GM12878 (cell line): ENCODE results near the gene CYP1A2. TPM values are rescaled to one million over a fixed set of nuclear protein-coding genes. Genes with fewer than 3 reads are reported as not detected.

Experiments
- BHLHE40 ChIP-seq, 2 experiments: fragments of 450-650 bp in 1 of 2; IDR thresholded peaks; 2 replicates each; pipeline ENCODE4 v1.6.1; 2011 to 2017; ENCODE audit warnings: low read depth in 2 of 2, borderline replicate concordance in 1 of 2, improper control_type of control experiment in 1 of 2, low read length in 1 of 2, mild to moderate bottlenecking in 1 of 2
- CREB1 ChIP-seq: IDR thresholded peaks from 2 replicates; pipeline ENCODE4 v1.6.1; 2012; ENCODE audit warnings: low read depth, mild to moderate bottlenecking, inconsistent platforms
- EED ChIP-seq: sonication (generic); IDR thresholded peaks from 2 replicates; pipeline ENCODE4 v1.6.1; 2016; ENCODE audit warnings: antibody characterized with exemption, low read depth
- HDGF ChIP-seq: fragments of 450-650 bp; IDR thresholded peaks from 2 replicates; pipeline ENCODE4 v1.6.1; 2016; ENCODE audit warnings: antibody characterized with exemption
- MEF2A ChIP-seq: IDR thresholded peaks from 2 replicates; pipeline ENCODE4 v1.6.1; 2011; ENCODE audit warnings: low read depth, mild to moderate bottlenecking, low read length, moderate library complexity; ENCODE audit not compliant: insufficient read depth
- POLR2A ChIP-seq: IDR thresholded peaks from 2 replicates; pipeline ENCODE4 v1.6.1; 2011; ENCODE audit warnings: low read depth, mild to moderate bottlenecking, low read length
- RB1 ChIP-seq: fragments of 450-650 bp; formaldehyde crosslinking; IDR thresholded peaks from 2 replicates; pipeline ENCODE4 v1.6.1; 2017; ENCODE audit warnings: mild to moderate bottlenecking, borderline replicate concordance
- RUNX3 ChIP-seq: IDR thresholded peaks from 2 replicates; pipeline ENCODE4 v1.6.1; 2012; ENCODE audit warnings: low read length, inconsistent platforms
- SPI1 ChIP-seq: IDR thresholded peaks from 2 replicates; pipeline ENCODE4 v1.6.1; 2011; ENCODE audit warnings: low read depth, mild to moderate bottlenecking, low read length, moderate library complexity, borderline replicate concordance; ENCODE audit not compliant: insufficient read depth
- TARDBP ChIP-seq: IDR thresholded peaks from 2 replicates; pipeline ENCODE4 v1.6.1; 2016; ENCODE audit warnings: borderline replicate concordance
- TCF7 ChIP-seq: IDR thresholded peaks from 2 replicates; pipeline ENCODE4 v1.6.1; 2014; ENCODE audit warnings: antibody characterized with exemption, borderline replicate concordance
- YBX1 ChIP-seq: fragments of 450-650 bp; IDR thresholded peaks from 2 replicates; pipeline ENCODE4 v1.6.1; 2016; ENCODE audit warnings: antibody characterized with exemption
- ZBED1 ChIP-seq: IDR thresholded peaks from 2 replicates; pipeline ENCODE4 v1.6.1; 2016; ENCODE audit warnings: borderline replicate concordance
- ZNF207 ChIP-seq: fragments of 450-650 bp; IDR thresholded peaks from 2 replicates; pipeline ENCODE4 v1.6.1; 2014; ENCODE audit warnings: antibody characterized with exemption, mild to moderate bottlenecking, borderline replicate concordance
- polyA plus RNA-seq, 11 experiments: library from polyadenylated mRNA; depleted of rRNA in 4 of 11; unstranded in 6 of 11; stranded (reverse) in 5 of 11; fragments of >200 nt; fragmentation: Nextera tagmentation in 4 of 11; fragmentation: Illumina TruSeq in 1 of 11; extraction: Ambion mirVana in 4 of 11; extraction: Trizol in 1 of 11; gene quantifications; 1 replicate in 1 of 11; 2 replicates in 10 of 11; pipeline versions ENCODE4 v1.2.1 to v1.2.3, GENCODE V29; 2011 to 2016; ENCODE audit warnings: inconsistent platforms in 2 of 11, missing spikeins in 2 of 11, low read depth in 1 of 11
- total RNA-seq, 4 experiments: library from RNA; depleted of rRNA in 3 of 4; stranded (reverse); fragments of >200 nt in 3 of 4; fragmentation: Illumina TruSeq in 1 of 4; extraction: Trizol in 1 of 4; gene quantifications; 2 replicates each; pipeline versions ENCODE4 v1.2.1 to v1.2.3, GENCODE V29; 2013 to 2021
- TF ChIP-seq, protein P1 (sequence below): IDR thresholded peaks from 2 replicates; pipeline ENCODE4 v1.6.1; 2012; ENCODE audit warnings: improper control_type of control experiment, low read depth, low read length; ENCODE audit not compliant: insufficient replicate concordance
- TF ChIP-seq, protein P2 (sequence below): IDR thresholded peaks from 2 replicates; pipeline ENCODE4 v1.6.1; 2011; ENCODE audit warnings: low read depth, mild to moderate bottlenecking, low read length, moderate library complexity, borderline replicate concordance; ENCODE audit errors: extremely low read depth
- TF ChIP-seq, protein P3 (sequence below): fragments of 450-650 bp; IDR thresholded peaks from 2 replicates; pipeline ENCODE4 v1.6.1; 2017; ENCODE audit warnings: mild to moderate bottlenecking, low read depth, inconsistent platforms; ENCODE audit not compliant: poor library complexity, severe bottlenecking
- TF ChIP-seq, protein P4 (sequence below): fragments of 450-650 bp; IDR thresholded peaks from 2 replicates; pipeline ENCODE4 v1.6.1; 2017; ENCODE audit warnings: borderline replicate concordance
- TF ChIP-seq, protein P5 (sequence below): IDR thresholded peaks from 2 replicates; pipeline ENCODE4 v1.6.1; 2011; ENCODE audit warnings: borderline replicate concordance, low read depth, mild to moderate bottlenecking, moderate library complexity, low read length; ENCODE audit not compliant: insufficient read depth, poor library complexity, severe bottlenecking

The CYP1A2 gene
- total and polyA plus RNA-seq, 10 of the 15 experiments (the other 5 are each of a cell fraction or from before 2014, with no cell fraction given): 0.03 to 0.09 (median 0.05) TPM; not detected in 7

DNA sequence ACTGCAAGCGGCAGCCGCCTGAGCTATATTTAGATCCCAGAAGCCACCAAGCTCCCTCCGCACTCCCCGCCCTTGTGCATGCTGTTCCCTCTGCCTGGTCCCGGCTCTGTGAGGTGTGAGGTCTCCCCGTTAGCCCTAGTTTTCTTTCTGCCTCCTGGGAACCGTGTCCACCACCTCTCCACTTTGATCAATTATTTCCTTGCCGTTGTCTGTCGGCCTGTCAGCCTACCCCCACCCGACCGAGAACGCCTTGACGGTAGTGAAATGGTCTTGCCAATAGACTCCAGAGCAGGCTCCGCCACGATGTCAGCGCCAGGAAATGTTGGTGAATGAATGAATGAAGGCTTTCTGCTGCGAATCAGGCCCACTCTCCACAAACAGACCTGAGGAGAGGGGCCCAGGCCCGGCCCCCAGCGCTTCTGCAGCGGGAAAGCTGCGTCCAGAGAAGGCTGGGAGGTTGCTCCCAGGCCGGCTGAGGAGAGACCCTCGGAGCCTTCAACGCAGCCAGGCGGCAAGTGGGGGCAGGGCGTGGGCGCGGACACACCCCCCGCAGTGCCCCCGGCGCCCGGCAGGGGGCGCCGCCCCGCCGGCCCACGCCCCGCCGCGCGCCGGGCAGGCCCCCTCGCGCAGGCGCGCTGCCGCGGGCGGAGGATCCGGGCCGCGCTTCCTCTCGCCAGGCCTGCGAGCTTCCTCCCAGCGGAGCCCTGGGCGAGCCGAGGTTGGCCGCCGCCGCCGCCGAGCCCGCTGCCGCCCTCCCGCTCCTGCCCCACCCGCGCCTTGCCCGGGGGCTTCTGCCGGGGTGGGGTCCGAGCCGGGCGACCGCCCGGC, 33.0 kb downstream of the CYP1A2 start, which contains the start of gene CSK (continued):
- TF ChIP-seq, protein P1, sequence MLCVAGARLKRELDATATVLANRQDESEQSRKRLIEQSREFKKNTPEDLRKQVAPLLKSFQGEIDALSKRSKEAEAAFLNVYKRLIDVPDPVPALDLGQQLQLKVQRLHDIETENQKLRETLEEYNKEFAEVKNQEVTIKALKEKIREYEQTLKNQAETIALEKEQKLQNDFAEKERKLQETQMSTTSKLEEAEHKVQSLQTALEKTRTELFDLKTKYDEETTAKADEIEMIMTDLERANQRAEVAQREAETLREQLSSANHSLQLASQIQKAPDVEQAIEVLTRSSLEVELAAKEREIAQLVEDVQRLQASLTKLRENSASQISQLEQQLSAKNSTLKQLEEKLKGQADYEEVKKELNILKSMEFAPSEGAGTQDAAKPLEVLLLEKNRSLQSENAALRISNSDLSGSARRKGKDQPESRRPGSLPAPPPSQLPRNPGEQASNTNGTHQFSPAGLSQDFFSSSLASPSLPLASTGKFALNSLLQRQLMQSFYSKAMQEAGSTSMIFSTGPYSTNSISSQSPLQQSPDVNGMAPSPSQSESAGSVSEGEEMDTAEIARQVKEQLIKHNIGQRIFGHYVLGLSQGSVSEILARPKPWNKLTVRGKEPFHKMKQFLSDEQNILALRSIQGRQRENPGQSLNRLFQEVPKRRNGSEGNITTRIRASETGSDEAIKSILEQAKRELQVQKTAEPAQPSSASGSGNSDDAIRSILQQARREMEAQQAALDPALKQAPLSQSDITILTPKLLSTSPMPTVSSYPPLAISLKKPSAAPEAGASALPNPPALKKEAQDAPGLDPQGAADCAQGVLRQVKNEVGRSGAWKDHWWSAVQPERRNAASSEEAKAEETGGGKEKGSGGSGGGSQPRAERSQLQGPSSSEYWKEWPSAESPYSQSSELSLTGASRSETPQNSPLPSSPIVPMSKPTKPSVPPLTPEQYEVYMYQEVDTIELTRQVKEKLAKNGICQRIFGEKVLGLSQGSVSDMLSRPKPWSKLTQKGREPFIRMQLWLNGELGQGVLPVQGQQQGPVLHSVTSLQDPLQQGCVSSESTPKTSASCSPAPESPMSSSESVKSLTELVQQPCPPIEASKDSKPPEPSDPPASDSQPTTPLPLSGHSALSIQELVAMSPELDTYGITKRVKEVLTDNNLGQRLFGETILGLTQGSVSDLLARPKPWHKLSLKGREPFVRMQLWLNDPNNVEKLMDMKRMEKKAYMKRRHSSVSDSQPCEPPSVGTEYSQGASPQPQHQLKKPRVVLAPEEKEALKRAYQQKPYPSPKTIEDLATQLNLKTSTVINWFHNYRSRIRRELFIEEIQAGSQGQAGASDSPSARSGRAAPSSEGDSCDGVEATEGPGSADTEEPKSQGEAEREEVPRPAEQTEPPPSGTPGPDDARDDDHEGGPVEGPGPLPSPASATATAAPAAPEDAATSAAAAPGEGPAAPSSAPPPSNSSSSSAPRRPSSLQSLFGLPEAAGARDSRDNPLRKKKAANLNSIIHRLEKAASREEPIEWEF: no peak
- TF ChIP-seq ZBED1: no peak
- TF ChIP-seq CREB1: no peak
- TF ChIP-seq, protein P2, sequence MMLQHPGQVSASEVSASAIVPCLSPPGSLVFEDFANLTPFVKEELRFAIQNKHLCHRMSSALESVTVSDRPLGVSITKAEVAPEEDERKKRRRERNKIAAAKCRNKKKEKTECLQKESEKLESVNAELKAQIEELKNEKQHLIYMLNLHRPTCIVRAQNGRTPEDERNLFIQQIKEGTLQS: no peak
- no peak for TF ChIP-seq YBX1
- TF ChIP-seq, protein P3, sequence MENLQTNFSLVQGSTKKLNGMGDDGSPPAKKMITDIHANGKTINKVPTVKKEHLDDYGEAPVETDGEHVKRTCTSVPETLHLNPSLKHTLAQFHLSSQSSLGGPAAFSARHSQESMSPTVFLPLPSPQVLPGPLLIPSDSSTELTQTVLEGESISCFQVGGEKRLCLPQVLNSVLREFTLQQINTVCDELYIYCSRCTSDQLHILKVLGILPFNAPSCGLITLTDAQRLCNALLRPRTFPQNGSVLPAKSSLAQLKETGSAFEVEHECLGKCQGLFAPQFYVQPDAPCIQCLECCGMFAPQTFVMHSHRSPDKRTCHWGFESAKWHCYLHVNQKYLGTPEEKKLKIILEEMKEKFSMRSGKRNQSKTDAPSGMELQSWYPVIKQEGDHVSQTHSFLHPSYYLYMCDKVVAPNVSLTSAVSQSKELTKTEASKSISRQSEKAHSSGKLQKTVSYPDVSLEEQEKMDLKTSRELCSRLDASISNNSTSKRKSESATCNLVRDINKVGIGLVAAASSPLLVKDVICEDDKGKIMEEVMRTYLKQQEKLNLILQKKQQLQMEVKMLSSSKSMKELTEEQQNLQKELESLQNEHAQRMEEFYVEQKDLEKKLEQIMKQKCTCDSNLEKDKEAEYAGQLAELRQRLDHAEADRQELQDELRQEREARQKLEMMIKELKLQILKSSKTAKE: no peak
- TF ChIP-seq SPI1: peak; percentile 23; the same call in 1 of the 2 replicates
- TF ChIP-seq ZNF207: peak; percentile 52; the same call in 1 of the 2 replicates
- TF ChIP-seq, protein P4, sequence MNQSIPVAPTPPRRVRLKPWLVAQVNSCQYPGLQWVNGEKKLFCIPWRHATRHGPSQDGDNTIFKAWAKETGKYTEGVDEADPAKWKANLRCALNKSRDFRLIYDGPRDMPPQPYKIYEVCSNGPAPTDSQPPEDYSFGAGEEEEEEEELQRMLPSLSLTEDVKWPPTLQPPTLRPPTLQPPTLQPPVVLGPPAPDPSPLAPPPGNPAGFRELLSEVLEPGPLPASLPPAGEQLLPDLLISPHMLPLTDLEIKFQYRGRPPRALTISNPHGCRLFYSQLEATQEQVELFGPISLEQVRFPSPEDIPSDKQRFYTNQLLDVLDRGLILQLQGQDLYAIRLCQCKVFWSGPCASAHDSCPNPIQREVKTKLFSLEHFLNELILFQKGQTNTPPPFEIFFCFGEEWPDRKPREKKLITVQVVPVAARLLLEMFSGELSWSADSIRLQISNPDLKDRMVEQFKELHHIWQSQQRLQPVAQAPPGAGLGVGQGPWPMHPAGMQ: no peak
- TF ChIP-seq, protein P5, sequence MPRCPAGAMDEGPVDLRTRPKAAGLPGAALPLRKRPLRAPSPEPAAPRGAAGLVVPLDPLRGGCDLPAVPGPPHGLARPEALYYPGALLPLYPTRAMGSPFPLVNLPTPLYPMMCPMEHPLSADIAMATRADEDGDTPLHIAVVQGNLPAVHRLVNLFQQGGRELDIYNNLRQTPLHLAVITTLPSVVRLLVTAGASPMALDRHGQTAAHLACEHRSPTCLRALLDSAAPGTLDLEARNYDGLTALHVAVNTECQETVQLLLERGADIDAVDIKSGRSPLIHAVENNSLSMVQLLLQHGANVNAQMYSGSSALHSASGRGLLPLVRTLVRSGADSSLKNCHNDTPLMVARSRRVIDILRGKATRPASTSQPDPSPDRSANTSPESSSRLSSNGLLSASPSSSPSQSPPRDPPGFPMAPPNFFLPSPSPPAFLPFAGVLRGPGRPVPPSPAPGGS: no peak
- TF ChIP-seq POLR2A: peak; percentile 78
- no peak for TF ChIP-seq RUNX3
- TF ChIP-seq TCF7: no peak
- TF ChIP-seq EED: no peak
- peak; percentile 17 to 51; a peak in 2 of 4 replicates for TF ChIP-seq BHLHE40 (IDR thresholded peaks at IDR 0.05; ENCODE audit: borderline replicate concordance in 1 of 2, low read depth in 2 of 2, low read length in 1 of 2)
- TF ChIP-seq TARDBP: no peak
- TF ChIP-seq MEF2A: peak; percentile 73
- TF ChIP-seq RB1: 0 out of 2 replicates have a peak, but pooled peaks have one; percentile 55
- TF ChIP-seq HDGF: no peak
